K562 (cell line): ENCODE results near the gene CEP19. TPM values are rescaled to one million over a fixed set of nuclear protein-coding genes. Genes with fewer than 3 reads are reported as not detected.
A peak's percentile ranks its signal among the peaks of the same experiment; 100 is the strongest.

ENCODE experiments used
- AFF4 ChIP-seq: sonication (generic); formaldehyde crosslinking; IDR thresholded peaks from 2 replicates; pipeline ENCODE4 v1.8.0; 2023; ENCODE audit warnings: mild to moderate bottlenecking, missing genetic modification reagents
- BMI1 ChIP-seq: fragments of 150-350 bp; IDR thresholded peaks from 2 replicates; pipeline ENCODE4 v1.6.1; 2014; ENCODE audit warnings: low read length
- BRCA1 ChIP-seq, 2 experiments: fragments of 450-650 bp in 1 of 2; sonication (generic) in 1 of 2; formaldehyde crosslinking in 1 of 2; IDR thresholded peaks; 2 replicates each; pipeline versions ENCODE4 v1.5.0 to v1.6.1; 2017 to 2020; ENCODE audit warnings: mild to moderate bottlenecking in 1 of 2, missing genetic modification reagents in 1 of 2
- CBFB ChIP-seq: sonication (generic); formaldehyde crosslinking; IDR thresholded peaks from 2 replicates; pipeline ENCODE4 v1.4.0; 2020; ENCODE audit warnings: mild to moderate bottlenecking, missing genetic modification reagents
- GTF2E2 ChIP-seq: fragments of 200-800 bp; sonication (Bioruptor generic); IDR thresholded peaks from 2 replicates; pipeline ENCODE4 v1.6.1; 2016; ENCODE audit warnings: missing genetic modification characterization, missing compliant biosample characterization
- NFE2L1 ChIP-seq: fragments of 450-650 bp; IDR thresholded peaks from 2 replicates; pipeline ENCODE4 v1.6.1; 2016; ENCODE audit warnings: missing genetic modification characterization, low read depth, mild to moderate bottlenecking, missing compliant biosample characterization, moderate library complexity, borderline replicate concordance
- PPARD ChIP-seq: fragments of 250-450 bp; sonication (Bioruptor Pico); IDR thresholded peaks from 2 replicates; pipeline ENCODE4 v1.8.0; 2022; ENCODE audit warnings: inconsistent platforms, mild to moderate bottlenecking, moderate library complexity
- PYGO2 ChIP-seq: fragments of 450-650 bp; IDR thresholded peaks from 2 replicates; pipeline ENCODE4 v1.6.1; 2016; ENCODE audit warnings: mild to moderate bottlenecking, missing genetic modification characterization, moderate library complexity, missing compliant biosample characterization
- RB1 ChIP-seq: fragments of 450-650 bp; IDR thresholded peaks from 2 replicates; pipeline ENCODE4 v1.6.1; 2017; ENCODE audit warnings: low read depth, mild to moderate bottlenecking
- RBBP5 ChIP-seq: fragments of 200-600 bp; sonication (generic); IDR thresholded peaks from 2 replicates; pipeline ENCODE4 v1.6.1; 2012; ENCODE audit warnings: borderline replicate concordance, mild to moderate bottlenecking, low read length, control low read depth, inconsistent platforms; ENCODE audit not compliant: insufficient read depth, poor library complexity, severe bottlenecking
- U2AF2 ChIP-seq: fragments of 200-400 bp; formaldehyde crosslinking; optimal IDR thresholded peaks from 2 replicates; pipeline ENCODE3; 2017; ENCODE audit warnings: low read depth, mild to moderate bottlenecking, low read length
- UBTF ChIP-seq, 2 experiments: IDR thresholded peaks; 2 replicates each; pipeline ENCODE4 v1.6.1; 2012; ENCODE audit warnings: improper control_type of control experiment in 2 of 2, low read depth in 2 of 2, low read length in 2 of 2, borderline replicate concordance in 1 of 2
- ZNF511 ChIP-seq: sonication (generic); formaldehyde crosslinking; IDR thresholded peaks from 2 replicates; pipeline ENCODE4 v1.8.0; 2022; ENCODE audit warnings: mild to moderate bottlenecking, missing genetic modification reagents
- ZNF592 ChIP-seq: fragments of 450-650 bp; IDR thresholded peaks from 2 replicates; pipeline ENCODE4 v1.6.1; 2017; ENCODE audit warnings: antibody characterized with exemption, mild to moderate bottlenecking
- polyA plus RNA-seq, 8 experiments: library from polyadenylated mRNA; depleted of rRNA in 4 of 8; stranded (reverse) in 5 of 8; unstranded in 3 of 8; fragments of >200 nt; fragmentation: Nextera tagmentation in 2 of 8; fragmentation: Illumina TruSeq in 1 of 8; extraction: Ambion mirVana in 2 of 8; extraction: Trizol in 1 of 8; gene quantifications; 2 replicates each; pipeline versions ENCODE4 v1.2.1 to v1.2.3, GENCODE V29; 2011 to 2014; ENCODE audit warnings: inconsistent platforms in 1 of 8, missing spikeins in 1 of 8
- total RNA-seq, 7 experiments: library from RNA; depleted of rRNA in 6 of 7; stranded (reverse); fragments of >200 nt in 6 of 7; fragmentation: Illumina TruSeq in 2 of 7; extraction: Trizol in 2 of 7; gene quantifications; 2 replicates each; pipeline versions ENCODE4 v1.2.1 to v1.2.3, GENCODE V29; 2011 to 2021; ENCODE audit warnings: low replicate concordance in 1 of 7

Gene CEP19
- total and polyA plus RNA-seq, 9 of the 15 experiments (the other 6 are each of a cell fraction or from before 2014, with no cell fraction given): 2.5 to 4.5 (median 3.7) TPM

GRCh38 chr3:196712514-196713413, 714 bp upstream of the CEP19 start (continued):
- TF ChIP-seq U2AF2: no peak
- TF ChIP-seq BMI1: no peak
- TF ChIP-seq RB1: 0 out of 2 replicates have a peak, but pooled peaks have one; percentile 12
- TF ChIP-seq GTF2E2: peak; percentile 59; the same call in 1 of the 2 replicates
- no peak for TF ChIP-seq PYGO2 (tag)
- 0 out of 4 replicates have a peak, but pooled peaks of 1 of the 2 experiments have one; percentile 3 for TF ChIP-seq UBTF (IDR thresholded peaks at IDR 0.05; ENCODE audit: borderline replicate concordance in 1 of 2, low read depth in 2 of 2, low read length in 2 of 2)
- peak; percentile 44; the same call in 1 of the 2 replicates for TF ChIP-seq ZNF592
- TF ChIP-seq BRCA1 (IDR thresholded peaks at IDR 0.05): no peak
- TF ChIP-seq BRCA1 (CRISPR knock-in tag; IDR thresholded peaks at IDR 0.05): no peak
- TF ChIP-seq RBBP5: no peak
- peak; percentile 58; the same call in 1 of the 2 replicates for TF ChIP-seq ZNF511
- TF ChIP-seq NFE2L1: no peak
- TF ChIP-seq AFF4 (CRISPR knock-in tag): 0 out of 2 replicates have a peak, but pooled peaks have one; percentile 35
- TF ChIP-seq PPARD: no peak
- TF ChIP-seq CBFB (CRISPR knock-in tag): no peak
